ENCODE results near the gene GALP.
"Not testable (repeated sequence)": the region's sequence is repeated elsewhere in the genome, so short reads cannot be mapped to it uniquely, and the experiment has no call there.

- TF ChIP-seq POLR2A, CTCF (IDR thresholded peaks at IDR 0.05): not testable (repeated sequence)
Observed at GRCh38 chr19:56197646-56198045, 21.8 kb downstream of the GALP start, which contains the start of gene ZSCAN5B.

Data from uterus (tissue), 2 donors.